NCI-H446 (cell line): Measurements from ENCODE around the gene IL20RB.

Experiments
- DNase-seq, 2 experiments: peaks; one replicate each; lab custom pipeline; 2025; lab: John Stamatoyannopoulos, UW

The IL20RB gene, protein sequence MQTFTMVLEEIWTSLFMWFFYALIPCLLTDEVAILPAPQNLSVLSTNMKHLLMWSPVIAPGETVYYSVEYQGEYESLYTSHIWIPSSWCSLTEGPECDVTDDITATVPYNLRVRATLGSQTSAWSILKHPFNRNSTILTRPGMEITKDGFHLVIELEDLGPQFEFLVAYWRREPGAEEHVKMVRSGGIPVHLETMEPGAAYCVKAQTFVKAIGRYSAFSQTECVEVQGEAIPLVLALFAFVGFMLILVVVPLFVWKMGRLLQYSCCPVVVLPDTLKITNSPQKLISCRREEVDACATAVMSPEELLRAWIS

DNA sequence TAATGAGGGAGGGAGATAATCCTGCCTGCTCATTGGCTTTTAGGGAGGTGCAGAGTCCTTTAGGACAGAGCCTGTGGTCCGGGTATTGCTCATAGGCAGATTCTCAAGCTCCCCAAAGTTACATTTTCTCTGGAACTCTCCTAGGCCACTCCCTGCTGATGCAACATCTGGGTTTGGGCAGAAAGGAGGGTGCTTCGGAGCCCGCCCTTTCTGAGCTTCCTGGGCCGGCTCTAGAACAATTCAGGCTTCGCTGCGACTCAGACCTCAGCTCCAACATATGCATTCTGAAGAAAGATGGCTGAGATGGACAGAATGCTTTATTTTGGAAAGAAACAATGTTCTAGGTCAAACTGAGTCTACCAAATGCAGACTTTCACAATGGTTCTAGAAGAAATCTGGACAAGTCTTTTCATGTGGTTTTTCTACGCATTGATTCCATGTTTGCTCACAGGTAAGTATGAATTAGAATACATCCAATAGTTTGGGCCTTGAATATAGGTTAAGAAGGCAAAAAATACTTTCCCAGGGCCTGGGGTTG, at the start of gene IL20RB:
TSS of gene IL20RB (plus strand) at position 233 of the 538 bp plus-strand sequence. CDS start at position 364, 131 bp downstream.
- no peak for DNase-seq

DNA sequence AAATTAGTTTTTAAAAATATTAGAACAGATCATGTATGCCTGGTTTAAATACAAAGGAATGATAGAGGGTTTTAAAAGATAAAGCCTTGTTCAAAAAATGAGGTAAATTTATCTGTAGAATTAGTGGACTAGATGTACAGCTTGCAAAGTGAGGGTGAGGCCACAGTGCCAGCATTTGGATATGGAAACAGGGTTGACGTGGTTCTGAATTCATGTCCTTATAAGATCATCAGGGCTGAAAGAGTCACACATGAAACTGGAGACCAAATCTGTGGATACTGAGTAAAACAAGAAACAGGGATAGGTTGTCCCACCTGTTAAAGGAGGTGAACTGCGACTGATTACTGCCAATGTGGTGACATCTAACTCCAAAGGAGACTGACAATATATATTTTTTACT, 49.5 kb upstream of the IL20RB start:
- DNase-seq, result no peak

DNA sequence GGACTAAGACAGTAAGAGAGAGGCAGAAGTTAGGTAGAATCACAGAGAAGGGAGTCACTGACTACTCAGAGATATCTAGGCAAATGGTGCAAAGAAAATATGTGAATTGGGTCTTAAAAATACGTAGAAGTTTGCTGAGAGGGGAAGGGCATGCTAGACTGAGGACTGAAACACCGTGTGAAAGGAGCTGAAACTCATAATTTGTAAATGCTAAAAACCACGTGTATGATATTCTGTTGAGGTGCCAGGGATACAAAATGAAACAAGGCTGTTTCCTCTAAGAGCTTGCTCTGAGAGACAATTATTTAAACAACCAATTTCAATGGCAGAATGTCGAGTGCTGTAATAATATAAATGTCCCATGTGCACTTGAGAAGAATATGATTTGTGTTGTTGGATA, 48.6 kb upstream of the IL20RB start:
- no peak for DNase-seq

DNA sequence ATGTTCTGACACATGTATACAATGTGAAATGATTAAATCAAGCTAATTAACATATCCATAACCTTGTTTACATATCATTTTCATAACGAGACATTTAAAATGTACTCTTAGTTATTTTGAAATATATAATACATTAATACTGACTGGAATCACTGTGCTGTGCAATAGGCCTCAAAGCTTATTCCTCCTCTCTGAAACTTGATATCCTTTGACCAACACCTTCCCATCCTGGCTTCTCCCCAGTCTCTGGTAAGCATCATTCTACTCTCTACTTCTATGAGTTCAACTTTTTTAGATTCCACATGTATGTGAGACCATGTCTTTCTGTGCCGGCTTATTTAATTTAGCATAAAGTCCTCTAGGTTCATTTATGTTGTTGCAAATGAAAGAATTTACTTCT, 47.1 kb upstream of the IL20RB start:
- no peak for DNase-seq

DNA sequence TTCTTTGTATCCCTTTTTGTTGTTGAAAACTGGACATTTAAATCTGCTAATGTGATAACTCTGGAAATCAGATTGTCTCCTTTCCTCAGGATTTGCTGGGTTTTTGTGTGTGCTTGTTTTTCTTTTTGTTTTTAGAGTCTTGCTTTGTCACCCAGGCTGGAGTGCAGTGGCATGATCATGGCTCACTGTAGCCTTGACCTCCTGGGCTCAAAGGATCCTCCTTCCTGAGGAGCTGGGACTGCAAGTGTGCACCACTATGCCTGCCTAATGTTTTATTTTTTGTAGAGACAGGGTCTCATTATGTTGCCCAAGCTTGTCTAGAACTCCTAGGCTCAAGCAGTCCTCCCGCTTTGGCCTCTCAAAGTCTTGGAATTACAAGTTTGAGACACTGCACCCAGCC, 44.6 kb upstream of the IL20RB start:
- no peak for DNase-seq

DNA sequence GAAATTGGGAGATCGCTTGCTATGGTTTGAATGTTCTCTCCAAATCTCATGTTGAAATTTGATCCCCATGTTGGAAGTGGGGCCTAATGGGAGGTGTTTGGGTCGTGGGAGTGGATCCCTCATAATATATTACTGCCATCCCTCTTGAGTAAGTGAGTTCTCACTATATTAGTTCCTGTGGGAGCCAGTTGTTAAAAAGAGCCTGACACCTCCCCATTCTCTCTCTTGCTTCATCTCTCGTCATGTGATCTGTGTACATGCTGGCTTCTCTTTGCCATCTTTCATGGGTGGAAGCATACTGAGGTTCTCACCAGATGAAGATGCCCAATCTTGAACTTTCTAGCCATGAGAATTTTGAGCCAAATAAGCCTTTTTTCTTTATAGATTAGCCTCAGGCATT, 43.0 kb upstream of the IL20RB start:
- no peak for DNase-seq

DNA sequence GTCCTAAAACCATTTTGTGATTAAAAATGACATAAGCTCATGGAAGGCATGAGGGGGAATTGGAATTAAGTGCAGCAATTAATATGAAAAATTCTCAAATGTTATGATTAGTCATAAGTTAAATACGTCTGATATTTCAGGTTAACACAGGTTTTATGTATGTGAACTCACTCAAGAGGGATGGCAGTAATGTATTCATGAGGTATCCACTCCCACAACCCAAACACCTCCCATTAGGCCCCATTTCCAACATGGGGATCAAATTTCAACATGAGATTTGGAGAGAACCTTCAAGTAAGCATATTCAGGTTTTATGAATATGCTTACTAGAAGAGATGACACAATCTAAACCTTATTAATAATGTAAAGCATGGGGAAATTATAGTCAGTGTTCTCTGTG, 41.6 kb upstream of the IL20RB start:
- DNase-seq, result no peak

DNA sequence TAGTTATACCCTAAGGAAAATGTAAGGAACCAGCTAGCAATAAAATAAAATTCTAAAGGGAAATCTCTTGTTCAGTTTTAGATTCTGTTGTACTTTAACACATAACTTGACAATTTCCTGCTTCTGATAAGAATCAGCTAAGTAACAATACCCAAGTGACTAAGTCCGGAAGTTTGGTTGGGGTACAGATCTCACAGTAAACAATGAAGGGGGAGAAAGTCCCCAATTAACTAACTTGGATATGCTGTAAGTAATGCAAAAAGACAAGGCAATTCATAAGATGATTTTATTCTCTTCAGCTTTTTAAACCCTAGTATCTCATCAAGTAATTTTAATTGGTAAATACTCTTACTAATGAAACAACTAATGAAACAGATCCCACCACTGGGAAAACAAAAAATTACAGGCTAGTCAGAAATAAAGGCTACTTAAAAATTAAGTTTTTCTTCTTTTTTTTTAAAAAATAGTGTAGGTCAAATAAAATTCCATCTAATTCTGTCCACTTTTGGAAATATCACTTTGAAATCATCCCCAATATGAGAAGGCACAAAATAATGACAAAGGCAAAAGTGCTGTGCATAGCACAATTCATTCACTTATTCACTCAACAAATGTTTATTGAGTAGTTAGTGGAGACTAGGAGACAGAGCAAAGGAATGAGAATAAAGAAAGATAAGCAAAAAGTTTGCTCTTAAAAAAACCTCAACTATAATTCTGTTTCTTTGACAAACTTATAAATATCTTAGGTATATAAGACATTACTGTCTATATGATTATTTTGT, 37.8 kb upstream of the IL20RB start:
- DNase-seq, result no peak

DNA sequence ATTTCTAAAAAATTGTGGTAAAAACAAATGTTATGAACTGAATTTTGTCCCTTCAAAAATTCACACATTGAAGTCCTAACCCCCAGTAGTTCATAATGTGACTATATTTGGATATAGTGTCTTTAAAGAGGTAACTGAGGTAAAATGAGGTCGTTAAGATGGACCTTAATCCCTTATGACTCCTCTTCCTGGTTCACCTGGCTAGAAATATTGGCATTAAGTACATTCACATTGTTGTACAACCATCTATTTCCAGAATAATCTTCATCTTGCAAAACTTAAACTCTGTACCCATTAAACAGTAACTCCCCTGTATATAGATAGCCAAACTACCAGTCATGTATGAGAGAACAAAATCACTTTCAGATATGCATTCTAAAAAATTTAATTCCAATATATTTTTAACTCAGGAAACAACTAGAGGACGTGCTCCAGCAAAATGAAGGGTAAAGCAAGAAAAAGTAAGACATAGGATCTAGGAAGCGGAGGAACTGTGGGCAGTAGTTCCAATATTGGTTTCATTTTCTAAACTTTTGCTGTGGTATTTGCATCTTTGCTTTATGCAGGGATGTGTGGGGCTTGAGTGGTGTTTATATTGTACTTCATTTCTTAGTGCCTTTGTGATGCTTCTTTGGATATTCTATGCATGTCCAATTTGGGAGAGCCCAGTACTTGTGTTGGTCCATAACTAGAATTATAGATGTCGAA, 36.7 kb upstream of the IL20RB start:
- no peak for DNase-seq

DNA sequence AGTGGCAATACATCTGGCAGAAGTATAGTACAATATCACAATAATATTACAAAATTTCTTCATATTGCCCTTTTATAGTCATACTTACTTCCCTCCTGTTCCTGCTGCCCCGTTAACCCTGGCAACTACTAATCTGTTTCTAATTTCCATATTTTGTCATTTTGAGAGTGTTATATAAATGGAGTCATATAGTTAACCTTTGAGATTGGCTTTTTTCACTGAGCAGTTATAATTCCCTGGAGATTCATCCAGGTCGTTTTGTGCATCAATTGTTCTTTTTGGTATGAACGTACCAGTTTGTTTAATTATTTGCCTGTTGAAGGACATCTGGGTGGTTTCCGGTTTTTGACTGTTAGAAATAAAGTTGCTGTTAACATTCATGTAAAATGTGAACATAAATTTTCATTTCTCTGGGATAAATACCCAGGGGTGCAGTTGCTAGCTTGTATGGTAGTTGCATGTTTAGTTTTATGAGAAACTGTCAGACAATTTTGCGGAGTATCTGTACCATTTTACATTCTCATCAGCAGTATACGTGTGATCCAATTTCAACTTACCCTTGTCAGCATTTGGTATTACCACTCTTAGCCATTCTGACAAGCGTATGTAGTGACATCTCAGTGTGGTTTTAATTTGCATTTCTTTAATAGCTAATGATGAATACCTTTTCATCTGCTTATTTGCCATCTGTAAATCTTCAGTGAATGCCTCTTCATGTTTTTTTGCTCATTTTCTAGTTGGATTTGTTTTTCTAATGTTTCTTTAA, 32.2 kb upstream of the IL20RB start:
- DNase-seq, result no peak

DNA sequence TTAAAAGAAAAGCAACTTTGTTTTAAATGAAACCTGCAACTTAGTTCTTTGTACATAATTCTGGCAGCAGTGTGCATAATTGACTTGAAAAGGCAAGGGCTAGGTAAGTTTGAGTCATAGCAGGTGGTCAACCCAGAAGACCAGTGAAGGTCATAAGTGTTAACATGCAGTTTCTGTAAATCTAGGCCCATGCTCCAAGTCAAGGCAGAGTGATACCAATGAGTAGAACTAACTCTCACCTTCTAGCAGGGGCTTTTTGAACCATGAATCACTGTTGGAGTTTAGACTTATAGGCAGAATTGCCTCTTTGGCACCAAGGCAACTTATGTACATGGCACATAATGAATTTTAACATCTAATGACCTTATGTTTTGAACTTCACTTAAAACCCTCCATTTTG, 29.5 kb upstream of the IL20RB start:
- DNase-seq, result no peak

DNA sequence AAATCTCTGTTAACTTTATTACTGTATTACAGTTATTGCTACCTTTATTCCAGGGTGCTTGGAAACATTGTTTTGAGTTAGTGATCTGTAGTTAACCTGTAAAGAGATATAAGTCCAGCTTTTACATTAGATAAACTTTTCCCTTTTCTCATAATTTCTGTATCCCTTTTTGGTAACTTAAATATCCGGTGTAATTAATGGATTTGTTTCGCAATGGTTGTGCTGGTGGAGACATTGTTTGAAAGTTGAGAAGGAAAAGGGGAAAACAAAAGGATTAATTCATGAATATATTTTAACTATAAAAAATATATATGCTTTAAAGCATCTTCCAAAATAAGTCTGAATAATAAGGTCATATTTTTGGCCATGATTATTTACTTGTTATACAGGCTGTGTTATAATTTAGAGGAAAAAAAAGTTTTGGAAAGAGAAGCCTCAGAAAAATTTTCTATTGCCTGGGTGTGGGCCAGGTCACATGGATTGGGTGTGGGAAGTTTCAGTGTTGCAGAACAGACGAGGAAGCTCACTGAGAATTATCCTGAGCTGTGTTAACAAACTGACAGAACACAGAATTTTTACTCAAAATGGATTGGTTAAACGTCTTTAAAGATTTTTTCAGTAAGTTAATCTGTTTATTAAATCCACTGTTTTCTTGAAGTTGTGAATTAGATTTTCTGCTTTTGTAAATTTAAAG, 27.7 kb upstream of the IL20RB start:
- DNase-seq, result no peak

DNA sequence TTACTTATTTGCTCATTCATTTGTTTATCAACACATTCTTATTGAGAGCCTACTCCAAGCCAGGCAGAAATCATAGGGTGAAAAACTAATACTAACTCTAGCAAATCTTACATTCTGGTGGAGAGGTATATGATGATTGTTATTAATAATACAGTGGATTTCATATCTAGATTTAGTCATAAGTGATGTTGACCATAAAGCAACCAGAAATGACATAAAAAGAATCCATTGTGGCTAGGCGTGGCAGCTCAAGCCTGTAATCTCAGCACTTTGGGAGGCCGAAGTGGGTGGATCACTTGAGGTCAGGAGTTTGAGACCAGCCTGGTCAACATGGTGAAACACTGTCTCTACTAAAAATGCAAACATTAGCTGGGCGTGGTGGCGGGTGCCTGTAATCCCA, 26.2 kb upstream of the IL20RB start:
- DNase-seq, result no peak

DNA sequence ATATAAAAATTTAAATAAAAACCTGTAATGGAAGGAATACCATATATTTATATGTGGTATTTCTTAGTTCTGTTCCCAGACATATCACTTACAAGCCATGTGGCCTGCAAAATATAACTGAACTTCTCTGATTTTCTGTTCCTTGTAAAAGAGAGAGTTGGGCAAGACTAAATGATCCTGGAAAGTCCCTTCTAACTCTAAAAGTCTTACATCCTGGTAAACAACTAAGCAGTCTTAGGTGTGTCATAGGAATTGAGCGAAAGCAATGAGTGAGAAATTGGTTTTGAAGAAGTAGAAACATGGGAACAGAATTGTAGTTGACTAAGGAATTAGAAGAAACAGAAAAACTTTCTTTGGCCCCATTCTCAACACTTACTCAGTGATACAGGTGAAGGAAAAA, 25.3 kb upstream of the IL20RB start:
- no peak for DNase-seq

DNA sequence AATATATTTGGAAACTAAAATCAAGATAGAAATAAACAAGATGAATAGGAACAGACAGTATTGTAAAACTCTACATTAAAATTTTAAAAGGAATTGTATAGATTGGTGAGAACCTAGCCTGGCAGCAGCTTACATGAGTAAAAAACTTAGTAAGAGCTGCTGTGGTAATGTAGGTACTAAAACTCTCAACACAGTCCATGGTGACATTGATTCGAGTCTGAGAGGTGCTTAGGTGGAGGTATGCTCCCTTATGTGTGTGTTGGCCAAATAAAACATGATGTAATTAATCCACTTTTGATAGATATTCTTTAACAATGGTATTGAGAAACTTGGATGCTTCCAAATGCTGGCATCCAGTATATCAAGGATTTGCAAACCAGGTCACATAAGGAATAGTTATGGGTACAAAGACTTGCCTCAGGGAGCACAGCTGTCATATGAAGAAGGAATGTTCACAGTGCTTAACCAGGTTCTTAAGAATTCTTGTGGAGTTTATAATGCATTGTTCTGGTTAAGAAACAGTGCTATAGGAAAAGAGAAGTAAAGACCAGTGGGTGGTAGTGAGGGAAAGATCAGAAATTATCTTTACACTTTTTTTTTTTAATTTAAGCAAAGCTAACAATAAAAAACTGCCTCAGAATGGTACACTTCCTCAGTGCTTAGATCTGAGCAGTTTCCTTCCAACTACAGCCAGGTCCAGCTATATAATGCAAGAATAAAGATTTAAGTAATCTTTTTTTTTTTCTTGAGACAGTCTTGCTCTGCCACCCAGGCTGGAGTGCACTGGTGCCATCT, 24.6 kb upstream of the IL20RB start:
- DNase-seq, result no peak

DNA sequence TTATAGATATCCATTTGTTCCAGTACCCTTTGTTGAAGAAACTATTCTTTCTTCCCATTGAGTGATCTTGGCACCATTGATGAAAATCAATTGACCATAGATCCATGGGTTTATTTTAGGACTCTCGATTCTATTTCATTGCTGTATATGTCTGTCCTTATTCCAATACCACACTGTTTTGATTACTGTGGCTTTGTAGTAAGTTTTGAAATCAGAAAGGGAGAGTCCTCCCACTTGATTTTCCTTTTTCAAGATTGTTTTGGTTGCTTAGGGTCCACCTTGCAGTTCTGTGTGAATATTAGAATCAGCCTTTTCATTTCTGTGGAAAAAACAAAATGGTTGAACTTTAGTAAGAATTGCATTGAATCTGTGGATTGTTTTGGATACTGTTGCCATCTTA, 20.6 kb upstream of the IL20RB start:
- no peak for DNase-seq

DNA sequence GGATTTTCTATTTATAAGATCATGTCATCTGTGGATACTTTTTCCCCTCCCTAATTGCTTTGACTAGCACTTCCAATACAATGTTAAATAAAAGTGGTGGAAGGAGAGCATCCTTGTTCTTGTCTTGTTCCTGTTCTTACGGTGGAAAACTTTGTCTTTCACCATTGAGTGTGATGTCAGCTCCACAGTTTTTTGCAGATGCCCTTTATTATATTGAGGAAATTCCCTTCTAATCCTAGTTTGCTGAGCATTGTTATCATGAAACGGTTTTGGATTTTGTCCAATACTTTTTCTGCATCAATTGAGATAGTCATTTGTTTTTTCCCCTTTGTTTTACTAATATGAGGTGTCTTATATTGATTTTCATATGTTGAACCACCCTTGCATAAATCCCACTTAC, 19.9 kb upstream of the IL20RB start:
- no peak for DNase-seq

DNA sequence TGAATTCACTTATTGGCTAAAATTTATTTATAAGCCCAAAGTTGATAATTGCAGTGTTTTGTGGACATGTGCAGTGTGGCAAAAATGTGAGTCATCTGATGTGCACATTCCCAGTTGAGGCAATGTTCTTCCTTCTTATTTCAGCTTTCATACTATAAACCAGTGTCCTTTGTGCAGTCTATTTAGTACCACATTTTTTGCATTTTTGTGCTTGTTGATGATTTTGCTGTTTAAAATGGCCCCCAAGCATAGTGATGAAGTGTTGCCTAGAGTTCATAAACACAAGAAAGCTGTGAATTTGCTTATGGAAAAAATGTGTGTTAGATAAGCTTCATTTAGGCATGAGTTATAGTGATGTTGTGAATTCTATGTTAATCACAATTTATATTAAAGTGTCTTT, 19.4 kb upstream of the IL20RB start:
- no peak for DNase-seq

DNA sequence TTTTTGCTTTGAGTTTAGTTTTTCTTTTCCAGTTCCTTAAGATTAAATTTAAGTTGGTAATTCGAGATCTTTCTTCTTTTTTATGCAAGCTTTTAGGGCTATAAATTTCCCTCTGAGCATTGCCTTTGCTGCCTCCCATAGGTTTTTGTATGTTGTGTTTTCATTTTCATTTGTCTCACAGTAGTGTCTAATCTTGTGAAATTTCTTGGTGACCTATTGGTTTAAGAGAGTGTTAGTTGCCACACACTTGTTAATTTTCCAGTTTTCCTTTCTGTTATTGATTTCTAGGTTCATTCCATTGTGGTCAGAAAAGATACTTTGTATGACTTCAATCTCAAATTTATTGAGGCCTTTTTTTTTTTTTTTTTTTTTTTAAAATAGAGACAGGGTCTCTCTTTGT, 18.3 kb upstream of the IL20RB start:
- no peak for DNase-seq

DNA sequence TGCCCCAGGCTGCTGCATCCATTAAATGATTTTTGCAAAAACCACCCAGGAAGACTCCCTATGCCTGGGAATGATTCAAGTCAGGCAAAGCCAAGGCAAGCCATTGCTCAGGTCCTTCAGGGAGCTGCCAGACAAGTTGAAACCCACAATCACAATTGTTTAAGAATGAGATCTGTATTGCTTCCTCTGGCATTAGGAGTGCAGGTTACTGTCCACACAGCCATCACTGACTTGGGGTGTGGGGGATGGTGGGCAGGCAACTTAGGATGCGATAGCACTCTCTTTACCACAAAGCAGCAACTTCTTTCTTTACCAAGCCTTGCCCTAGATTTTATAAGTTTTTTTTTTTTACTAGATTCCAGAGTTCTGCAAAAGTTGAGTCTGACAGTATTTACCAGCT, 15.0 kb upstream of the IL20RB start:
- DNase-seq, result no peak

DNA sequence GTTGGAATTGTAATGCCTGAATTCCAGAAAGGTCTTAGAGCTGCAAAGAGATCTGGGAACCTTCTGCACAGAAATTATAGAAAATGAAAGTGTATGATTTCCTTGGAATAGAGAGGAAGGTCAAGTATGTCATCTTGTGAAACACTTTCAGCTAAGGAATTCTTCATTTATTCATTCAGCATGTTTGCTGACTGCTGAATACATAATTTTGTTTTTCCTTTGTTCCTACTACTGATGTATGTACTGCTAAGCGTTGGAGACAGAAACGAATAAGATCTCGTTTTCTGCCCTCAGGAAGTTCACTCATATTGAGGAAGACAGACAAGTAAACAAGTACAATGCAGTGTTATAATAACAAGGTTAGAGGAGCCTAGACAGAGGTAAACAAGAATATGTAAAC, 14.3 kb upstream of the IL20RB start:
- no peak for DNase-seq
